ENCODE measurements around the gene KRT2.

The KRT2 gene

GRCh38 chr12:52677671-52678070 is 25.7 kb upstream of the KRT2 start:
- peaks cover 38 to 90% of the 10 kb centered on the region in 2 experiments for H3K27me3 ChIP-seq (ENCODE audit: control insufficient read depth in 1 of 2, insufficient read depth in 1 of 2, low read length in 2 of 2)
- no peak overlapping the region for H3K4ac ChIP-seq (ENCODE audit: low read depth in 1 of 2, low read length in 2 of 2)
- H3K9ac ChIP-seq (ENCODE audit: low read length), result no peak overlapping the region
- no peak overlapping the region for H4K91ac ChIP-seq (ENCODE audit: low read length)
- no peak overlapping the region for H2BK5ac ChIP-seq (ENCODE audit: low read depth, low read length, poor library complexity, severe bottlenecking)
- H2BK15ac ChIP-seq (ENCODE audit: low read depth, poor library complexity, severe bottlenecking), result no peak overlapping the region
- DNase-seq, result no peak
- H3K14ac ChIP-seq (ENCODE audit: low read length in 2 of 2), result no peak overlapping the region
- H2BK120ac ChIP-seq (ENCODE audit: low read depth, low read length), result no peak overlapping the region
- H2BK12ac ChIP-seq (ENCODE audit: low read length in 2 of 2), result no peak overlapping the region
- H3K27ac ChIP-seq (ENCODE audit: low read length, poor library complexity, severe bottlenecking), result no peak overlapping the region
- no peak overlapping the region for H3K4me3 ChIP-seq (ENCODE audit: insufficient read depth in 1 of 2, low read depth in 1 of 2, low read length in 2 of 2)
- H2AK5ac ChIP-seq (ENCODE audit: low read length, severe bottlenecking), result no peak overlapping the region
- H3K79me1 ChIP-seq (replicated peaks; ENCODE audit: low read length, poor library complexity, severe bottlenecking), result no peaks in the 10 kb centered on the region
- H3K36me3 ChIP-seq (ENCODE audit: control insufficient read depth in 1 of 2, insufficient read depth in 2 of 2, low read depth in 1 of 2, low read length in 2 of 2), result no peaks in the 10 kb centered on the region
- H3K4me2 ChIP-seq (ENCODE audit: low read length, poor library complexity, severe bottlenecking), result no peak overlapping the region
- H3K4me1 ChIP-seq (ENCODE audit: control insufficient read depth, insufficient read depth, low read depth, low read length), result no peaks in the 10 kb centered on the region
- H2AFZ ChIP-seq (ENCODE audit: low read depth, low read length), result no peak overlapping the region
- no peaks in the 10 kb centered on the region for H3K9me3 ChIP-seq (ENCODE audit: control insufficient read depth, low read length)
- no peak overlapping the region for H3K18ac ChIP-seq (ENCODE audit: low read depth in 1 of 2, low read length in 2 of 2)
- 50% methylated on average over 1 of the region's 1 CpG for WGBS
- H3K23ac ChIP-seq (ENCODE audit: low read length in 2 of 2), result no peak overlapping the region
- no peak overlapping the region for H4K8ac ChIP-seq (ENCODE audit: low read length)

- no peak overlapping the region for H2BK5ac ChIP-seq (ENCODE audit: low read depth, low read length, poor library complexity, severe bottlenecking)
- no peak overlapping the region for H2AK5ac ChIP-seq (ENCODE audit: low read length, severe bottlenecking)
- H3K4ac ChIP-seq (ENCODE audit: low read depth in 1 of 2, low read length in 2 of 2), result no peak overlapping the region
- H3K4me3 ChIP-seq (ENCODE audit: insufficient read depth in 1 of 2, low read depth in 1 of 2, low read length in 2 of 2), result no peak overlapping the region
- H3K36me3 ChIP-seq (ENCODE audit: control insufficient read depth in 1 of 2, insufficient read depth in 2 of 2, low read depth in 1 of 2, low read length in 2 of 2), result no peaks in the 10 kb centered on the region
- no peak overlapping the region for H4K8ac ChIP-seq (ENCODE audit: low read length)
- H3K9me3 ChIP-seq (ENCODE audit: control insufficient read depth, low read length), result no peaks in the 10 kb centered on the region
- no peak overlapping the region for H3K9ac ChIP-seq (ENCODE audit: low read length)
- H2BK15ac ChIP-seq (ENCODE audit: low read depth, poor library complexity, severe bottlenecking), result no peak overlapping the region
- H3K27me3 ChIP-seq (ENCODE audit: control insufficient read depth in 1 of 2, insufficient read depth in 1 of 2, low read length in 2 of 2), result peaks cover 32 to 87% of the 10 kb centered on the region in 2 experiments
- no peak overlapping the region for H3K14ac ChIP-seq (ENCODE audit: low read length in 2 of 2)
- H3K18ac ChIP-seq (ENCODE audit: low read depth in 1 of 2, low read length in 2 of 2), result no peak overlapping the region
- no peak for DNase-seq
- H3K27ac ChIP-seq (ENCODE audit: low read length, poor library complexity, severe bottlenecking), result no peak overlapping the region
- no peak overlapping the region for H3K4me2 ChIP-seq (ENCODE audit: low read length, poor library complexity, severe bottlenecking)
- H2BK120ac ChIP-seq (ENCODE audit: low read depth, low read length), result no peak overlapping the region
- no peak overlapping the region for H3K23ac ChIP-seq (ENCODE audit: low read length in 2 of 2)
- H4K91ac ChIP-seq (ENCODE audit: low read length), result no peak overlapping the region
- 70% methylated on average over 5 of the region's 5 CpGs for WGBS
- no peak overlapping the region for H2BK12ac ChIP-seq (ENCODE audit: low read length in 2 of 2)
- H2AFZ ChIP-seq (ENCODE audit: low read depth, low read length), result no peak overlapping the region
- no peaks in the 10 kb centered on the region for H3K79me1 ChIP-seq (replicated peaks; ENCODE audit: low read length, poor library complexity, severe bottlenecking)
- no peaks in the 10 kb centered on the region for H3K4me1 ChIP-seq (ENCODE audit: control insufficient read depth, insufficient read depth, low read depth, low read length)
Measured at GRCh38 chr12:52677126-52677525, 25.1 kb upstream of the KRT2 start.

GRCh38 chr12:52676163-52676562 is 24.2 kb upstream of the KRT2 start:
- H3K4me3 ChIP-seq (ENCODE audit: insufficient read depth in 1 of 2, low read depth in 1 of 2, low read length in 2 of 2), result no peak overlapping the region
- no peak overlapping the region for H3K14ac ChIP-seq (ENCODE audit: low read length in 2 of 2)
- H2BK120ac ChIP-seq (ENCODE audit: low read depth, low read length), result no peak overlapping the region
- no peaks in the 10 kb centered on the region for H3K36me3 ChIP-seq (ENCODE audit: control insufficient read depth in 1 of 2, insufficient read depth in 2 of 2, low read depth in 1 of 2, low read length in 2 of 2)
- no peak overlapping the region for H3K4ac ChIP-seq (ENCODE audit: low read depth in 1 of 2, low read length in 2 of 2)
- H3K27ac ChIP-seq (ENCODE audit: low read length, poor library complexity, severe bottlenecking), result no peak overlapping the region
- no peak overlapping the region for H4K8ac ChIP-seq (ENCODE audit: low read length)
- no peak overlapping the region for H2AFZ ChIP-seq (ENCODE audit: low read depth, low read length)
- H3K9me3 ChIP-seq (ENCODE audit: control insufficient read depth, low read length), result no peaks in the 10 kb centered on the region
- no peaks in the 10 kb centered on the region for H3K4me1 ChIP-seq (ENCODE audit: control insufficient read depth, insufficient read depth, low read depth, low read length)
- H3K9ac ChIP-seq (ENCODE audit: low read length), result no peak overlapping the region
- no peak overlapping the region for H3K18ac ChIP-seq (ENCODE audit: low read depth in 1 of 2, low read length in 2 of 2)
- H2AK5ac ChIP-seq (ENCODE audit: low read length, severe bottlenecking), result no peak overlapping the region
- WGBS, result 85% methylated on average over 7 of the region's 7 CpGs
- no peak overlapping the region for H2BK5ac ChIP-seq (ENCODE audit: low read depth, low read length, poor library complexity, severe bottlenecking)
- peaks cover 25 to 88% of the 10 kb centered on the region in 2 experiments for H3K27me3 ChIP-seq (ENCODE audit: control insufficient read depth in 1 of 2, insufficient read depth in 1 of 2, low read length in 2 of 2)
- H3K23ac ChIP-seq (ENCODE audit: low read length in 2 of 2), result no peak overlapping the region
- no peaks in the 10 kb centered on the region for H3K79me1 ChIP-seq (replicated peaks; ENCODE audit: low read length, poor library complexity, severe bottlenecking)
- no peak overlapping the region for H2BK15ac ChIP-seq (ENCODE audit: low read depth, poor library complexity, severe bottlenecking)
- no peak for DNase-seq
- H2BK12ac ChIP-seq (ENCODE audit: low read length in 2 of 2), result no peak overlapping the region
- H3K4me2 ChIP-seq (ENCODE audit: low read length, poor library complexity, severe bottlenecking), result no peak overlapping the region
- H4K91ac ChIP-seq (ENCODE audit: low read length), result no peak overlapping the region

GRCh38 chr12:52675301-52675701 is 23.3 kb upstream of the KRT2 start:
- Histone ChIP-seq H3K4me1 (ENCODE audit: control insufficient read depth, insufficient read depth, low read depth, low read length) (no peaks in the 10 kb centered on the region), H3K9ac (ENCODE audit: low read length) (no peak overlapping the region), H2BK12ac (ENCODE audit: low read length in 2 of 2) (no peak overlapping the region), H3K4ac (ENCODE audit: low read depth in 1 of 2, low read length in 2 of 2) (no peak overlapping the region), H2BK5ac (ENCODE audit: low read depth, low read length, poor library complexity, severe bottlenecking) (no peak overlapping the region), H2BK120ac (ENCODE audit: low read depth, low read length) (no peak overlapping the region), H4K8ac (ENCODE audit: low read length) (no peak overlapping the region), H3K27me3 (ENCODE audit: control insufficient read depth in 1 of 2, insufficient read depth in 1 of 2, low read length in 2 of 2) (peaks cover 23 to 87% of the 10 kb centered on the region in 2 experiments), H3K79me1 (replicated peaks; ENCODE audit: low read length, poor library complexity, severe bottlenecking) (no peaks in the 10 kb centered on the region), H2AFZ (ENCODE audit: low read depth, low read length) (no peak overlapping the region), H3K18ac (ENCODE audit: low read depth in 1 of 2, low read length in 2 of 2) (no peak overlapping the region), H3K4me3 (ENCODE audit: insufficient read depth in 1 of 2, low read depth in 1 of 2, low read length in 2 of 2) (no peak overlapping the region), H2AK5ac (ENCODE audit: low read length, severe bottlenecking) (no peak overlapping the region), H3K9me3 (ENCODE audit: control insufficient read depth, low read length) (no peaks in the 10 kb centered on the region), H2BK15ac (ENCODE audit: low read depth, poor library complexity, severe bottlenecking) (no peak overlapping the region), H3K36me3 (ENCODE audit: control insufficient read depth in 1 of 2, insufficient read depth in 2 of 2, low read depth in 1 of 2, low read length in 2 of 2) (no peaks in the 10 kb centered on the region), H3K4me2 (ENCODE audit: low read length, poor library complexity, severe bottlenecking) (no peak overlapping the region), H3K14ac (ENCODE audit: low read length in 2 of 2) (no peak overlapping the region), H4K91ac (ENCODE audit: low read length) (no peak overlapping the region), H3K27ac (ENCODE audit: low read length, poor library complexity, severe bottlenecking) (no peak overlapping the region), H3K23ac (ENCODE audit: low read length in 2 of 2) (no peak overlapping the region)
- 91% methylated on average over 28 of the region's 28 CpGs for WGBS
- no peak for DNase-seq

Measured in mesenchymal stem cell (in vitro differentiated cells and primary cell).